ENCODE results near the gene FAM216B. TPM values are rescaled to one million over a fixed set of nuclear protein-coding genes. Genes with fewer than 3 reads are reported as not detected.

Gene FAM216B
- polyA plus RNA-seq, 4 donors, result 0.09 to 0.27 (median 0.12) TPM; not detected in 1

DNA sequence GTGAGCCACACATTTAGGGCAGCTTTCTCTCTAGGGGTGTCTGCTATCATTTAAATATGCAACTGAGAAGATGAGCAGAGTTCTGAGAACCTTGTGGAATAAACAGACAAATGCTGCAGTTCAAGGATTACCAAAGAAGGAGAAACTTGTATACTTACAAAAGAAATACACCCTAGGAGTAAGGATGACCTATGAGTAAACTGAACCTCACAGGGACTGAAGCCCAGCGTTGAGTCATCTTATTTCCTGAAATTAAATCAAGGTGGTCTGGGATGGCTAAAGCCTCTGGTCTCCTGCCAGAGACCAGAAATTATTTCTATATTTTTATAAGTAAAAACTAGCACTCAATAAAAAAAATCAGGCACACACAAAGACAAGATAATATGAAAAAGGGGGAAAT lies 40.1 kb downstream of the FAM216B start:
- Histone ChIP-seq H3K4me3 (ENCODE audit: low read depth in 1 of 3, low read length in 3 of 3) (no peak overlapping the region), H3K4me1 (ENCODE audit: control insufficient read depth in 3 of 3, insufficient read depth in 2 of 3, low read depth in 1 of 3, low read length in 2 of 3) (no peaks in the 10 kb centered on the region), H3K27me3 (ENCODE audit: control insufficient read depth in 3 of 3, insufficient read depth in 3 of 3, low read length in 3 of 3) (no peaks in the 10 kb centered on the region), H3K27ac (ENCODE audit: low read depth in 1 of 3, low read length in 2 of 3) (no peak overlapping the region), H3K36me3 (ENCODE audit: control insufficient read depth in 3 of 3, insufficient read depth in 2 of 3, low read depth in 1 of 3, low read length in 3 of 3) (no peaks in the 10 kb centered on the region), H3K9me3 (ENCODE audit: control insufficient read depth in 2 of 2, insufficient read depth in 1 of 2, low read depth in 1 of 2, low read length in 1 of 2) (peaks cover 0 to 7% of the 10 kb centered on the region in 2 donors)
- DNase-seq (no peak), FAIRE-seq (no peak)
- 67 to 78% (median 78%) methylated on average over 1 of the region's 1 CpG for WGBS, 3 donors

DNA sequence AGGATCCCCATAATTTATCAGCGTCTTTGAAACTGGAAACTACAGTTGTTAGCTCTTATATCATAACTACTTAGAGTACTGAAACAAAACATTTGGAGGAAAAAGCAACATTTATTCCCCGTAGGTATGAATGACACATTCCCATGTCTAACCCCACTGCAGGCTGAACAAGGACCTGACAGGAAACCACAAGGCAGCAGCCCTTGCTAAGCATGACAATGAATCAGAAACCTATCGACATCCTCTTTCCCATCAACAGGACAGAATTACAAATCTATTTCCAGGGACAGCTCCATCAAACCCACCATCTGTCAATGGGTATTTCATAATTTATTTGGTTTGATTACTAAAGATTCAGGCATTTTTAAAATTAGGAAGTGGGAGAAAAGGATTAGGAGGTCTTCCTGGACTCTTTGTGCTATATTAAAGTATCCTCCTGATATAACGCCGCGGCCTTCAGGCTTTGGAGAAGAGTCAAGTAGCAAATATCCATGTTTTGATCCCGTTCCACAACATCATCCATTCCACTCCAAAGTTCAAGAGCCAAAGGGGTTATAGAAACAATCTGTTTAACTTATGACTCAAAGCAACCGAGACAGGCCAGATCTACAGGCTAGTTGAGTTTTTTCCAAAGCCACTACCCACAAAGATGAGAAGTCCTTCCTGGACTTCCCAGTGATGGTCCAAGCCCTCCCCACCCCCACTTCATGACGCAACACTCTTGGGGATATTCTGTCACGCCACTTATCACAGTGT lies 51.1 kb downstream of the FAM216B start:
- Histone ChIP-seq H3K9me3 (ENCODE audit: control insufficient read depth in 2 of 2, insufficient read depth in 1 of 2, low read depth in 1 of 2, low read length in 1 of 2) (no peaks in the 10 kb centered on the region), H3K4me3 (ENCODE audit: low read depth in 1 of 3, low read length in 3 of 3) (no peak overlapping the region), H3K4me1 (ENCODE audit: control insufficient read depth in 3 of 3, insufficient read depth in 2 of 3, low read depth in 1 of 3, low read length in 2 of 3) (peaks cover 0 to 3% (median 0%) of the 10 kb centered on the region in 3 donors), H3K36me3 (ENCODE audit: control insufficient read depth in 3 of 3, insufficient read depth in 2 of 3, low read depth in 1 of 3, low read length in 3 of 3) (no peaks in the 10 kb centered on the region), H3K27me3 (ENCODE audit: control insufficient read depth in 3 of 3, insufficient read depth in 3 of 3, low read length in 3 of 3) (no peaks in the 10 kb centered on the region), H3K27ac (ENCODE audit: low read depth in 1 of 3, low read length in 2 of 3) (no peak overlapping the region)
- no peak for FAIRE-seq
- WGBS, 3 donors, result 48 to 63% (median 62%) methylated on average over 10 of the region's 10 CpGs
- peak; percentile 2 to 10 for DNase-seq

DNA sequence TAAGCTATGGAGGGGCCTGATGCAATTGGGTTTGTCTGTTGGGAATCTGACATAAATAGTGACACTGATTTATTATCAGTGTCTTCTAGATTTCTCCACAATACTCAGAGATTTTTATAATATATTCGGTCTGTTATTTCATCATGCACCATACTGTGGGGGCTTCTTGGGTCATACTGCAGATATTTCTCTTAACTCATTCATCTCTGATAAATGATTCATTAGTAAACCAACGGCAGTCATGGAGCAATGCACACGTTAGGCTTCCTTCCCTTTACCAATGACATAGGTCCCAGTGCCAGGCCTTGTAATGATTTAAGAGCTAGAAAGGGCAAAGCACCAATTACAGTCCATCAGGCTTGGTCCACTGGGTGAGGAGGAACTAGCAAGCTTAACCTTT lies 53.6 kb downstream of the FAM216B start:
- FAIRE-seq (no peak), DNase-seq (no peak)
- 72 to 82% (median 79%) methylated on average over 3 of the region's 3 CpGs for WGBS, 3 donors
- Histone ChIP-seq H3K27ac (ENCODE audit: low read depth in 1 of 3, low read length in 2 of 3) (no peak overlapping the region), H3K4me3 (ENCODE audit: low read depth in 1 of 3, low read length in 3 of 3) (no peak overlapping the region), H3K36me3 (ENCODE audit: control insufficient read depth in 3 of 3, insufficient read depth in 2 of 3, low read depth in 1 of 3, low read length in 3 of 3) (no peaks in the 10 kb centered on the region), H3K27me3 (ENCODE audit: control insufficient read depth in 3 of 3, insufficient read depth in 3 of 3, low read length in 3 of 3) (peaks cover 0 to 2% (median 0%) of the 10 kb centered on the region in 3 donors), H3K4me1 (ENCODE audit: control insufficient read depth in 3 of 3, insufficient read depth in 2 of 3, low read depth in 1 of 3, low read length in 2 of 3) (peaks cover 0 to 3% (median 0%) of the 10 kb centered on the region in 3 donors), H3K9me3 (ENCODE audit: control insufficient read depth in 2 of 2, insufficient read depth in 1 of 2, low read depth in 1 of 2, low read length in 1 of 2) (no peaks in the 10 kb centered on the region)

DNA sequence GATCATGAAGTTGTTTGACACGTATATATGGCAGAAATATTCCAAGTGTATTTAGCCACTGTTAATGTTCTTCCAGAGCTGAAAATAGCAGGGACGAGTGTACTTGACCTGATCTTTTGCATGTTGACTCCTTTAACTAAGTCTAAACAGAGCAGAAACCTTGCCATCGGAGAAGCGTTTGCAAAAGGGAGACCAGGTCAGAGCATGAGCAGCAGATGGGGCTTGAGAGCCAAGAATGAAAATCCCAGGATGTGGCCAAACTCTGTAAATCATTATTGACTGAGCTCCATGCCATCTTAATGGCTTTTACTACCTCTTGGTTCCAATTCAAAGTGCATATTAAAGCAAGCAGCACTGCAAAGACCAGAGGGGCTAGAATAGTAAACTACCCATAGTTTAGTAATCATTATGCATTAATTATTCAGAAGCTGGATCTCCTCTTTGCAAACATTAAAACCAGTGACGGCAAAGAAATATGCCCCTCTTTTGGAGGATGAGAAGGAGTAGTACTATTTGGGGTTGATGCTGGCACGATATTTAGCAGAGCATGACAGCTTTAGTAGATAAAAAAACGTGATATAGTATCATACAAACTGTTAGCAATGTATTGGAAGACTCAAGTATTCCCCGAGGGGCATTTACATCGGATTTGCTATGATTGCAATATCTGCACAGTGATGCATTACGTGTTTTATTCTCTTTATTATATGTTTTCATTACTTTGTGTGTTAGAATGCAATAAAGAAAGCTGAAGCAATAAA lies 55.7 kb downstream of the FAM216B start:
- peak; percentile 35 to 39 for DNase-seq
- whole genome bisulfite sequencing, 3 donors, result 45 to 49% (median 45%) methylated on average over 10 of the region's 10 CpGs
- no peak overlapping the region for H3K27ac ChIP-seq (ENCODE audit: low read depth in 1 of 3, low read length in 2 of 3)
- H3K4me1 ChIP-seq (ENCODE audit: control insufficient read depth in 3 of 3, insufficient read depth in 2 of 3, low read depth in 1 of 3, low read length in 2 of 3), result peaks cover 0 to under 1% (median 0%) of the 10 kb centered on the region in 3 donors
- no peaks in the 10 kb centered on the region for H3K36me3 ChIP-seq (ENCODE audit: control insufficient read depth in 3 of 3, insufficient read depth in 2 of 3, low read depth in 1 of 3, low read length in 3 of 3)
- no peak overlapping the region for H3K4me3 ChIP-seq (ENCODE audit: low read depth in 1 of 3, low read length in 3 of 3)
- no peak for FAIRE-seq
- no peaks in the 10 kb centered on the region for H3K9me3 ChIP-seq (ENCODE audit: control insufficient read depth in 2 of 2, insufficient read depth in 1 of 2, low read depth in 1 of 2, low read length in 1 of 2)
- peaks cover 0 to 2% (median 0%) of the 10 kb centered on the region in 3 donors for H3K27me3 ChIP-seq (ENCODE audit: control insufficient read depth in 3 of 3, insufficient read depth in 3 of 3, low read length in 3 of 3)

Other genes with a start within 250 kb of the FAM216B start
- gene TNFSF11, start 207.4 kb upstream of the FAM216B start, polyA plus RNA-seq, result 1 to 10 TPM in 1 of 4 donors, under 1 TPM in 1, not detected in 2; 0.07 to 1.8 TPM
- gene EPSTI1, start 210.7 kb downstream of the FAM216B start, polyA plus RNA-seq, result 10 to 100 TPM; 11.3 to 83.8 (median 15.0) TPM
- gene DNAJC15, start 242.0 kb downstream of the FAM216B start, polyA plus RNA-seq, result 10 to 100 TPM; 23.3 to 37.2 (median 29.9) TPM

Measured in small intestine (tissue), 7 donors.